GM21825 (cell line): ENCODE measurements around the gene SYT2.

Experiments
- ATAC-seq: cut with Tn5 transposase; IDR thresholded peaks from one replicate; pipeline ENCODE4 v1.9.1; 2021; ENCODE audit warnings: mild to moderate bottlenecking, moderate library complexity; ENCODE audit not compliant: unreplicated experiment

Gene SYT2

GRCh38 chr1:202706851-202707250 is 3.4 kb downstream of the SYT2 start:
- ATAC-seq, result no peak

GRCh38 chr1:202704601-202705000 is 5.7 kb downstream of the SYT2 start:
- ATAC-seq, result no peak

GRCh38 chr1:202703191-202703590 is 7.1 kb downstream of the SYT2 start:
- no peak for ATAC-seq

GRCh38 chr1:202702088-202702487 is 8.2 kb downstream of the SYT2 start:
- ATAC-seq, result no peak

GRCh38 chr1:202701200-202701599 is 9.1 kb downstream of the SYT2 start:
- ATAC-seq, result no peak

GRCh38 chr1:202700061-202700460 is 10.2 kb downstream of the SYT2 start:
- ATAC-seq, result no peak

GRCh38 chr1:202698276-202698675 is 12.0 kb downstream of the SYT2 start:
- ATAC-seq, result no peak

GRCh38 chr1:202697038-202697437 is 13.2 kb downstream of the SYT2 start:
- ATAC-seq, result no peak

- no peak for ATAC-seq
Measured at GRCh38 chr1:202694314-202694713, 15.9 kb downstream of the SYT2 start.

GRCh38 chr1:202692959-202693555 is 17.2 kb downstream of the SYT2 start:
- ATAC-seq, result no peak

- no peak for ATAC-seq
Measured at GRCh38 chr1:202691816-202692215, 18.4 kb downstream of the SYT2 start.

GRCh38 chr1:202689493-202690342 is 20.5 kb downstream of the SYT2 start:
- no peak for ATAC-seq

- no peak for ATAC-seq
Measured at GRCh38 chr1:202689082-202689481, 21.2 kb downstream of the SYT2 start.

GRCh38 chr1:202688401-202688800 is 21.9 kb downstream of the SYT2 start:
- no peak for ATAC-seq

- no peak for ATAC-seq
Measured at GRCh38 chr1:202687798-202688197, 22.5 kb downstream of the SYT2 start.

- no peak for ATAC-seq
Measured at GRCh38 chr1:202687370-202687769, 22.9 kb downstream of the SYT2 start.

- ATAC-seq, result no peak
Measured at GRCh38 chr1:202685641-202686040, 24.6 kb downstream of the SYT2 start.

- ATAC-seq, result no peak
Measured at GRCh38 chr1:202684716-202685115, 25.5 kb downstream of the SYT2 start.

GRCh38 chr1:202683029-202683428 is 27.2 kb downstream of the SYT2 start:
- ATAC-seq, result no peak

GRCh38 chr1:202682477-202682876 is 27.8 kb downstream of the SYT2 start:
- ATAC-seq, result no peak

- no peak for ATAC-seq
Measured at GRCh38 chr1:202681736-202682420, 28.4 kb downstream of the SYT2 start.
